Heart left ventricle (tissue), 16 donors: ENCODE results near the gene DISP2. TPM values are rescaled to one million over a fixed set of nuclear protein-coding genes. Genes with fewer than 3 reads are reported as not detected.

Experiments used
- ATAC-seq, 4 donors: fragments of 200-7000 bp; cut with Tn5 transposase; one replicate each; pipeline ENCODE4 v1.9.1; 2020 to 2022; ENCODE audit warnings: moderate library complexity in 4 of 4, mild to moderate bottlenecking in 3 of 4, moderate number of reproducible peaks in 1 of 4
- DNase-seq, 5 donors: peaks; one replicate each; pipeline ENCODE4 v3.0.0-alpha.2; 2020
- H3K27ac ChIP-seq, 12 donors: fragments of 200-600 bp; sonication (generic) in 4 of 12; one replicate each; pipeline versions ENCODE4 v1.5.0 to v1.8.0; 2016 to 2022; ENCODE audit warnings: mild to moderate bottlenecking in 2 of 12
- H3K27me3 ChIP-seq, 9 donors: fragments of 200-600 bp; sonication (generic) in 2 of 9; one replicate each; pipeline versions ENCODE4 v1.5.1 to v1.8.0; 2016 to 2022; ENCODE audit warnings: mild to moderate bottlenecking in 3 of 9
- H3K36me3 ChIP-seq, 9 donors: fragments of 200-600 bp; sonication (generic) in 2 of 9; one replicate each; pipeline versions ENCODE4 v1.5.0 to v1.8.0; 2018 to 2022; ENCODE audit warnings: mild to moderate bottlenecking in 2 of 9
- H3K4me1 ChIP-seq, 12 donors: fragments of 200-600 bp; sonication (generic) in 4 of 12; one replicate each; pipeline versions ENCODE4 v1.5.0 to v1.8.0; 2016 to 2022; ENCODE audit warnings: mild to moderate bottlenecking in 3 of 12
- H3K4me3 ChIP-seq, 12 donors: fragments of 200-600 bp; sonication (generic) in 4 of 12; one replicate each; pipeline versions ENCODE4 v1.5.0 to v1.8.0; 2017 to 2022; ENCODE audit warnings: mild to moderate bottlenecking in 9 of 12, moderate library complexity in 4 of 12
- H3K9me3 ChIP-seq, 12 donors: fragments of 200-600 bp; sonication (generic) in 4 of 12; one replicate each; pipeline versions ENCODE4 v1.5.0 to v1.8.0; 2016 to 2022; ENCODE audit warnings: mild to moderate bottlenecking in 1 of 12
- CTCF ChIP-seq, 12 donors: fragments of 200-600 bp; sonication (generic) in 4 of 12; IDR thresholded peaks; one replicate each; pipeline versions ENCODE4 v1.5.0 to v1.8.0; 2018 to 2022; ENCODE audit warnings: antibody characterized with exemption in 12 of 12, mild to moderate bottlenecking in 5 of 12
- POLR2A ChIP-seq, 2 donors: fragments of 450-650 bp; IDR thresholded peaks; one replicate each; pipeline ENCODE4 v1.6.1; 2017; ENCODE audit warnings: antibody characterized with exemption in 2 of 2, mild to moderate bottlenecking in 2 of 2, moderate library complexity in 2 of 2
- WGBS, 4 donors: extraction: QIAGEN DNeasy Blood & Tissue Kit in 2 of 4; methylation state at CpG; one replicate each; pipeline versions ENCODE4 v1.1.5 to v1.1.7; 2013 to 2018; 5-methylcytosine and 5-hydroxymethylcytosine counted together
- intact Hi-C, 10 donors: fragments of 100-400 bp; cut with DNase I; formaldehyde crosslinking; loops; one replicate each; pipeline versions ENCODE4 v1.11.1 to v1.14.2; 2022
- polyA plus RNA-seq, 2 donors: library from polyadenylated mRNA; stranded (reverse); fragments of 200-250 nt; gene quantifications; one replicate each; pipeline ENCODE4 v1.2.3, GENCODE V29; 2013
- total RNA-seq, 9 donors: library from RNA; depleted of rRNA in 2 of 9; stranded (reverse); fragments of >200 nt in 2 of 9; fragmentation: NEBNext Ultra II Directional in 3 of 9; extraction: Animal tissue kit (Norgen Biotek cat#: 25700) in 3 of 9; gene quantifications; one replicate each; pipeline versions ENCODE4 v1.1.0 to v1.2.4, GENCODE V29; 2016 to 2023
- donor health status: ischemic (EF 13 %, LVEDD 7.1; RV severe dilation, severe dysfunction).
- donor health status: healthy with polysubstance abuse.
- donor health status: DM: no; HTN: yes; CAD: no.
- donor health status: DM: no; HTN: no; CAD: no.
- donor health status: ischemic (EF 25% LVEDD 6.9; RV normal size, moderate dysfunction).
- donor health status: ischemic (EF 25% LVEDD 5.7; RV mildly dilated, moderate dysfunction).
- donor health status: healthy.
- donor health status: DM: yes; HTN: yes; CAD: no.
- donor health status: ischemic (EF 35%, LVEDD 5.7; RV mildly dilated, moderate dysfunction).
- donor health status: nonischemic (EF 11% LVEDD 7.7; RV severe dilation, severe dysfunction).
- donor health status: DM: yes; HTN: yes; CAD: no.
- donor health status: PGD.
- donor health status: ischemic (EF 29% LVEDD 5.4; RV normal size, mild dysfunction).
- donor health status: nonischemic (EF 23%, LVEDD 6.1; RV moderate dilation, normal function).

The DISP2 gene
- total and polyA plus RNA-seq, 11 donors: 0.10 to 1.8 (median 0.40) TPM

GRCh38 chr15:40332113-40332781 is 25.8 kb upstream of the DISP2 start:
- intact Hi-C loops: no loop called here
- Histone ChIP-seq H3K27ac (peak overlapping the region in 7 of 12 donors; percentile 1 to 99 (median 42)), H3K36me3 (peaks cover 0 to 18% (median 6%) of the 10 kb centered on the region in 9 donors), H3K9me3 (no peaks in the 10 kb centered on the region), H3K4me1 (peaks cover 6 to 100% (median 82%) of the 10 kb centered on the region in 12 donors), H3K27me3 (no peaks in the 10 kb centered on the region), H3K4me3 (no peak overlapping the region)
- DNase-seq (peak in 1 of 5 donors; percentile 0), ATAC-seq (no peak)
- TF ChIP-seq CTCF (IDR thresholded peaks at IDR 0.05) (no peak), POLR2A (IDR thresholded peaks at IDR 0.05) (no peak)
- WGBS, 4 donors: 61 to 85% (median 74%) methylated on average over 8 of the region's 8 CpGs

GRCh38 chr15:40333922-40334492 is 24.0 kb upstream of the DISP2 start:
- TF ChIP-seq CTCF (IDR thresholded peaks at IDR 0.05): no peak
- peak in 1 of 2 donors; percentile 43 for TF ChIP-seq POLR2A (IDR thresholded peaks at IDR 0.05)
- ATAC-seq: peak; percentile 3 to 67 (median 33)
- no peaks in the 10 kb centered on the region for H3K9me3 ChIP-seq

GRCh38 chr15:40334541-40334940 is 23.5 kb upstream of the DISP2 start:
- no peaks in the 10 kb centered on the region for H3K27me3 ChIP-seq
- peaks cover 0 to 18% (median 6%) of the 10 kb centered on the region in 9 donors for H3K36me3 ChIP-seq
- intact Hi-C loops: no loop called here
- DNase-seq (peak in 1 of 5 donors; percentile 64), ATAC-seq (no peak)
- H3K4me3 ChIP-seq: peak overlapping the region in 1 of 12 donors; percentile 36
- H3K9me3 ChIP-seq: no peaks in the 10 kb centered on the region
- H3K27ac ChIP-seq: peak overlapping the region in 11 of 12 donors; percentile 69 to 99 (median 87)
- 42 to 77% (median 70%) methylated on average over 3 of the region's 3 CpGs for WGBS, 4 donors
- H3K4me1 ChIP-seq: peaks cover 16 to 100% (median 85%) of the 10 kb centered on the region in 12 donors
- TF ChIP-seq CTCF (IDR thresholded peaks at IDR 0.05) (no peak), POLR2A (IDR thresholded peaks at IDR 0.05) (no peak)

More at GRCh38 chr15:40333922-40334492, 24.0 kb upstream of the DISP2 start:
- Histone ChIP-seq H3K36me3 (peaks cover 0 to 18% (median 6%) of the 10 kb centered on the region in 9 donors), H3K27ac (peak overlapping the region; percentile 58 to 99 (median 86)), H3K4me1 (peaks cover 16 to 100% (median 82%) of the 10 kb centered on the region in 12 donors), H3K4me3 (peak overlapping the region in 6 of 12 donors; percentile 8 to 36 (median 28)), H3K27me3 (no peaks in the 10 kb centered on the region)
- DNase-seq: peak; percentile 80 to 87 (median 84)
- intact Hi-C loops: no loop called here
- whole genome bisulfite sequencing, 4 donors: 26 to 30% (median 27%) methylated on average over 11 to 12 of the region's 12 CpGs
